GM19240 (cell line): ENCODE measurements around the gene TMEM151A.
"Not testable (repeated sequence)": the region's sequence is repeated elsewhere in the genome, so short reads cannot be mapped to it uniquely, and the experiment has no call there.

Experiments used
- DNase-seq: peaks from one replicate; pipeline ENCODE4 v3.0.0; 2011; ENCODE audit warnings: low spot score; ENCODE audit not compliant: insufficient read length

The TMEM151A gene

GRCh38 chr11:66267379-66268243 lies 24.1 kb upstream of the TMEM151A start:
- peak; percentile 57 for DNase-seq

- DNase-seq: peak; percentile 95
Observed at GRCh38 chr11:66268244-66268951, 23.3 kb upstream of the TMEM151A start, which contains the start of gene RAB1B. RAB1B (plus strand) TSS chr11:66268639; CDS start chr11:66268680, 41 bp downstream.

GRCh38 chr11:66268952-66269905 lies 22.5 kb upstream of the TMEM151A start:
- DNase-seq: no peak

GRCh38 chr11:66271816-66272215 lies 19.9 kb upstream of the TMEM151A start:
- no peak for DNase-seq

DNA sequence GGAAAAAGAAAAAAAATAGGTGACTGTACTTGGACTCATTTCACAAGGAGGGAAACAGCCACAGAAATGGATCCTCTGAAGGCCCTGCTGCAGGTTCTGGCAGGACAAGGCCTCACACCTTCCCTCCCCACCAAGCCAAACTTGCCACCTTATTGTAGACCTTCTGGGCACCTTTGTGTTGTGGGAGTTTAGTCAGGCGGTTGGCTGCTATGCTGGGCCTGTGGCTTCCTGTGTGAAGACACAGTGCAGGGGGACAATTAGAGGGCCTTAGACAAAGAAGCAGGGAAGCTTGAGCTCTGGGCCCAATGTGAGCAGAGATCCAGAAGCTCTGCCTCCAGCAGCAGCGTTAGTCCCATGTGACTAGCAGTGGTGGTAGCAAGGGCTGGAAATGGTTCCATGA lies 19.1 kb upstream of the TMEM151A start:
- no peak for DNase-seq

GRCh38 chr11:66274219-66274618 lies 17.5 kb upstream of the TMEM151A start:
- no peak for DNase-seq

GRCh38 chr11:66275396-66275795 lies 16.3 kb upstream of the TMEM151A start:
- DNase-seq: no peak

- DNase-seq: no peak
Observed at GRCh38 chr11:66275984-66276612, 15.6 kb upstream of the TMEM151A start.

GRCh38 chr11:66276619-66277018 lies 15.1 kb upstream of the TMEM151A start:
- not testable (repeated sequence) for DNase-seq

DNA sequence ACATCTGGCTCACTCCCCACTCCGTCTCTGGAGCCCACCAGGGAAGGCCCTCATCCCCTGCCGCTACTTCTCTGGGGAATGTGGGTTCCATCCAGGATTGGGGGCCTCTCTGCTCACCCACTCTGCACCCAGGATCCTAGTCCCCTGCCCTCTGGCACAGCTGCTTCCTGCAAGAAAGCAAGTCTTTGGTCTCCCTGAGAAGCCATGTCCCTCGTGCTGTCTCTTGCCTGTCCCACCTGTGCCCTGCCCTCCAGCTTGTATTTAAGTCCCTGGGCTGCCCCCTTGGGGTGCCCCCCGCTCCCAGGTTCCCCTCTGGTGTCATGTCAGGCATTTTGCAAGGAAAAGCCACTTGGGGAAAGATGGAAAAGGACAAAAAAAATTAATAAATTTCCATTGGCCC lies 14.6 kb upstream of the TMEM151A start:
- not testable (repeated sequence) for DNase-seq

DNA sequence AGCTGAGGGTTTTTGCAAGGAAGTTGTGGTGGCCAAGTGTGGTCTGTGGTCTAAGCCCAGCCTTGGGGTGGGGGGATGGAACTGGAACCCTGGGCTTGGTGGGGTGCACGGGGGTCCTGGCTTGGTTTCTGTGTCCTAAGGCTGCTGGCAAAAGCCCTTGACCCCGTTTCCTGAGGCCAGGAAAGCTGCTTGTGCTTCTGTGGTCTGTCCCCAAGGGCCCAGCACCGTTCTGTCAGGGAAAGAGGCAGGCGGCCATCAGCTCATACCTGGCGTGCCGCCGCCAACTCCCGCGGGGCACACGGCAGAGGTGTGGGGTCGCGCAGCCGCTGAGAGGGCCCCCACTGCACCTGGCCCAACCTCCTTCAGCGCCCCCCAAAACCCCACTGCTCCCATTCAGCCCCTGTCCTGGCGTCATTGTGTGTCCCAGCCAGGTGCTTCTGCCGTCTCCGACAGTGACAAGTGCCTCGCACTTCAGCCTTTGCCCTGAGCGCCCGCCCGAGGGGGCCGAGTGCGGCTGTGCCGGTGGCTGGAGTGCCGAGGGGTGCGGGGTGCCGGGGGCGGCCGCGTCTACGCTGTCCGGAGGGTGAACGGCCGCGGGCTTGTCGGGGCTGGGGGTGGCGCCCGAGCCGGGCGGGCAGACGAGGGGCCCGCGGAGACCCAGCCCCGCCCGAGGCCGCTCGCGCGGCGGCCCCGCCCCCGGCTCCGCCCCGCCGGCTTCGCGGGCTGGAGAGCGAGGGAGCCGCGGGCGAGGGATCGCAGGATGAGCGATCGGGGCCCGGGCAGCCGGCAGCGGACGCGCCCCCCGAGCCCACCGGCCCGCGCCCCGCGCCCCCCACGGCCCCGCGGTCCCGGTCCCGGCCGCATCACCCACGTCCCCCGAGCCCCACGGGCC lies 14.0 kb upstream of the TMEM151A start, which contains the start of gene CNIH2:
CNIH2 (plus strand) TSS at position 705 of the 892 bp plus-strand sequence. CDS start 282 bp downstream, outside the sequence.
- no peak for DNase-seq

GRCh38 chr11:66278363-66279091 lies 13.2 kb upstream of the TMEM151A start:
- no peak for DNase-seq

- no peak for DNase-seq
Observed at GRCh38 chr11:66279092-66279734, 12.5 kb upstream of the TMEM151A start.

GRCh38 chr11:66280428-66280827 lies 11.3 kb upstream of the TMEM151A start:
- DNase-seq: no peak

- DNase-seq: no peak
Observed at GRCh38 chr11:66281001-66281400, 10.7 kb upstream of the TMEM151A start.

- DNase-seq: no peak
Observed at GRCh38 chr11:66281776-66282467, 9.8 kb upstream of the TMEM151A start.

GRCh38 chr11:66282468-66283455 lies 8.9 kb upstream of the TMEM151A start:
- DNase-seq: peak; percentile 99
